Astrocyte (in vitro differentiated cells and primary cell): Measurements from ENCODE around the gene HAT1. TPM values are rescaled to one million over a fixed set of nuclear protein-coding genes. Genes with fewer than 3 reads are reported as not detected.

ENCODE experiments used
- DNase-seq: peaks from one replicate; pipeline ENCODE4 v3.0.0-alpha.2; 2010; ENCODE audit warnings: low read depth
- FAIRE-seq: peaks from 2 replicates; lab custom pipeline; 2011; peaks lifted over from hg19 to GRCh38; lab: Jason Lieb, UNC
- H2AFZ ChIP-seq: 2 replicates; pipeline ENCODE4 v1.6.0; 2012; ENCODE audit warnings: low read depth, low read length, inconsistent platforms
- H3K27ac ChIP-seq: 2 replicates; pipeline ENCODE4 v1.5.1; 2011; ENCODE audit warnings: low read depth, low read length, inconsistent platforms
- H3K27me3 ChIP-seq: 2 replicates; pipeline ENCODE4 v1.6.0; 2011; ENCODE audit warnings: low read length, inconsistent platforms; ENCODE audit not compliant: insufficient read depth
- H3K36me3 ChIP-seq: 2 replicates; pipeline ENCODE4 v1.5.1; 2011; ENCODE audit warnings: low read length, inconsistent platforms; ENCODE audit not compliant: insufficient read depth
- H3K4me1 ChIP-seq: 2 replicates; pipeline ENCODE4 v1.5.1; 2011; ENCODE audit warnings: low read length, inconsistent platforms; ENCODE audit not compliant: insufficient read depth
- H3K4me2 ChIP-seq: 2 replicates; pipeline ENCODE4 v1.6.0; 2012; ENCODE audit warnings: low read length, inconsistent platforms
- H3K4me3 ChIP-seq: 2 replicates; pipeline ENCODE4 v1.5.1; 2011; ENCODE audit warnings: low read depth, mild to moderate bottlenecking, low read length, inconsistent platforms; ENCODE audit not compliant: insufficient read depth
- H3K79me2 ChIP-seq: 2 replicates; pipeline ENCODE4 v1.6.0; 2012; ENCODE audit warnings: mild to moderate bottlenecking, low read length, inconsistent platforms; ENCODE audit not compliant: insufficient read depth
- H3K9ac ChIP-seq: 2 replicates; pipeline ENCODE4 v1.6.0; 2012; ENCODE audit warnings: mild to moderate bottlenecking, low read length, inconsistent platforms
- H3K9me3 ChIP-seq: 2 replicates; pipeline ENCODE4 v1.5.1; 2012; ENCODE audit warnings: low read depth, mild to moderate bottlenecking, low read length, inconsistent platforms; ENCODE audit not compliant: insufficient read depth
- H4K20me1 ChIP-seq: 2 replicates; pipeline ENCODE4 v1.6.0; 2012; ENCODE audit warnings: low read length, inconsistent platforms; ENCODE audit not compliant: insufficient read depth
- H3K27ac Mint-ChIP-seq: one replicate; pipeline ENCODE4 v1.8.0; 2021; ENCODE audit warnings: mild to moderate bottlenecking, mixed read lengths; ENCODE audit not compliant: unreplicated experiment
- H3K27me3 Mint-ChIP-seq: one replicate; pipeline ENCODE4 v1.8.0; 2021; ENCODE audit warnings: low read depth, mixed read lengths; ENCODE audit not compliant: unreplicated experiment
- H3K36me3 Mint-ChIP-seq: one replicate; pipeline ENCODE4 v1.8.0; 2021; ENCODE audit warnings: low read depth, mixed read lengths; ENCODE audit not compliant: unreplicated experiment
- H3K4me1 Mint-ChIP-seq: one replicate; pipeline ENCODE4 v1.8.0; 2021; ENCODE audit warnings: low read depth, mixed read lengths; ENCODE audit not compliant: unreplicated experiment
- H3K4me3 Mint-ChIP-seq: one replicate; pipeline ENCODE4 v1.8.0; 2021; ENCODE audit warnings: mild to moderate bottlenecking, moderate library complexity, mixed read lengths; ENCODE audit not compliant: unreplicated experiment
- H3K9me3 Mint-ChIP-seq: one replicate; pipeline ENCODE4 v1.8.0; 2021; ENCODE audit warnings: mild to moderate bottlenecking, mixed read lengths; ENCODE audit not compliant: unreplicated experiment
- CTCF ChIP-seq: IDR thresholded peaks from 2 replicates; pipeline ENCODE4 v1.5.1; 2011; ENCODE audit warnings: low read depth, mild to moderate bottlenecking, inconsistent platforms, low read length, moderate library complexity; ENCODE audit not compliant: insufficient read depth
- EZH2 ChIP-seq: IDR thresholded peaks from 2 replicates; pipeline ENCODE4 v1.6.1; 2012; ENCODE audit warnings: mild to moderate bottlenecking, low read length, inconsistent platforms; ENCODE audit not compliant: insufficient read depth
- total RNA-seq: library from RNA; stranded (reverse); gene quantifications from 2 replicates; pipeline ENCODE4 v1.2.1, GENCODE V29; 2021

Gene HAT1
- total RNA-seq, 1 donor from 2014 or later, result 29.1 TPM

- Histone ChIP-seq H3K4me2 (no peak overlapping the region), H3K27ac (no peak overlapping the region), H4K20me1 (peaks cover 15% of the 10 kb centered on the region), H3K9ac (no peak overlapping the region), H3K27me3 (no peaks in the 10 kb centered on the region), H3K9me3 (no peaks in the 10 kb centered on the region), H3K4me1 (peaks cover 10% of the 10 kb centered on the region), H3K4me3 (no peak overlapping the region), H2AFZ (no peak overlapping the region), H3K79me2 (peaks cover 12% of the 10 kb centered on the region), H3K36me3 (no peaks in the 10 kb centered on the region)
- Mint-ChIP-seq H3K4me3 (no peak overlapping the region), H3K27ac (no peak overlapping the region), H3K4me1 (peaks cover 20% of the 10 kb centered on the region), H3K27me3 (no peaks in the 10 kb centered on the region), H3K9me3 (no peaks in the 10 kb centered on the region), H3K36me3 (no peaks in the 10 kb centered on the region)
- FAIRE-seq (no peak), DNase-seq (no peak)
- no peak for TF ChIP-seq CTCF
- TF ChIP-seq EZH2, result no peak
Measured at GRCh38 chr2:171880774-171881173, 41.5 kb upstream of the HAT1 start.

GRCh38 chr2:171882089-171882769 is 40.0 kb upstream of the HAT1 start:
- no peak overlapping the region for H3K27ac Mint-ChIP-seq

More at GRCh38 chr2:171882089-171882769, 40.0 kb upstream of the HAT1 start:
- Histone ChIP-seq H3K4me1 (peaks cover 10% of the 10 kb centered on the region), H3K27ac (no peak overlapping the region), H3K9ac (no peak overlapping the region), H2AFZ (no peak overlapping the region), H3K4me3 (no peak overlapping the region), H3K27me3 (no peaks in the 10 kb centered on the region), H3K9me3 (no peaks in the 10 kb centered on the region), H4K20me1 (peaks cover 10% of the 10 kb centered on the region), H3K4me2 (no peak overlapping the region), H3K79me2 (peaks cover 6% of the 10 kb centered on the region), H3K36me3 (no peaks in the 10 kb centered on the region)
- Mint-ChIP-seq H3K36me3 (no peaks in the 10 kb centered on the region), H3K27me3 (no peaks in the 10 kb centered on the region), H3K9me3 (no peaks in the 10 kb centered on the region), H3K4me1 (peaks cover 20% of the 10 kb centered on the region), H3K4me3 (no peak overlapping the region)
- FAIRE-seq (no peak), DNase-seq (no peak)
- TF ChIP-seq EZH2, result no peak
- no peak for TF ChIP-seq CTCF
